GM18858 (cell line): ENCODE measurements around the gene ABCB9.

Experiments used
- ATAC-seq: cut with Tn5 transposase; IDR thresholded peaks from one replicate; pipeline ENCODE4 v1.9.1; 2021; ENCODE audit not compliant: unreplicated experiment

The ABCB9 gene

DNA sequence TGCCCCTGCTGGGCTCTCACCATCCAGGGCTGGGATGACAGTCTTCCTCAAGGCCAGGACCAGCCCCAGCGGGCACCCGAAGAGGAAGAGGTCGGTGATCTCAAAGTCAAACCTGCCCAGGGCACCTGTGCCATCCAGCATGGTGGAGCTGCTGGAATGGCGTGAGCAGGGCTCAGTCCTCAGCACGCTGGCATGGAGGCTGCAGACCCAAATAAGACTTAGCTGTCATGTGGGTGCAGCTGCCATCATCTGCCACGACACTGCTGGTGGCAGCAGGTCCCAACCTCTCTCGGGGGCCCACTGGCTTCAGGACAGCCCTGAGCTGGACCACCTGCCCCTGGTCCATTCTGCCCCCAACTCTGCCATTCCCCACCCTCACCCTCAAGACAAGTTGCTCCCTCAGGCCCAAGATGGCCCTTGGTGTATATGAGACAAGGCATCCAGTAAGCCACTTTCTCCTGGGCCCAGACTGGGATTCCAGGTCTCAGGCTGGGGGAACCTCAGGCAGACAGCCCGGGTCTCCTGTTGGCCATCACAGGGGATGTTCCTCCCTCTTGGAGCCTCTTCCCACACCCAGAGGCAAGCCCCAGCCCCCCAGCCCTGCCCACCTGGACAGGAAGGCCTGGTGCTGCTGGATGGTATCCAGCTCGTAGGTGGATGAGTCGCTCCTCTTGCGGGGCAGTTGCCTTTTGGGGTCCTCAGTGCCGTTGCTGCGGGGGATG is 28.7 kb upstream of the ABCB9 start:
- ATAC-seq, result no peak

GRCh38 chr12:122994140-122994675 is 27.9 kb upstream of the ABCB9 start:
- ATAC-seq, result no peak

DNA sequence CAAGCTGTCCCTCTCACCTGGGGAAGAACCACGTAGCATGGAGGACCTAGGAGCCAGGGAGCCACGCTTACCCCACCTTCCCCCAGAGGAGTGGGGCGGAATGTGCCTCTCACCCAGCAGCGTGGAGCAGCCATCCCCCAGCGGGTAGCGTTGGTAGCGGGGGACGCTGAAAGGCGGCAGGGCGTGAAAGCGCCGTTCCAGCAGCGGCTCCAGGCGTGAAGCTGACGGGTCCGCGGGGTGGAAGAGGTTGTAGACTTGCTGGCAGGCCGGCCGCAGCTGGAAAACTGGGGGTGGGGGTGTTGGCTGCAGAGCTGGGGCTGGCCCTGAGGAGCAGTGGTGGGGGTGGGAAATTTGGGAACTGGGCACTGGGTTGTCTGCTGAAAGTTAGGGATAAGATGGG is 26.1 kb upstream of the ABCB9 start:
- no peak for ATAC-seq

DNA sequence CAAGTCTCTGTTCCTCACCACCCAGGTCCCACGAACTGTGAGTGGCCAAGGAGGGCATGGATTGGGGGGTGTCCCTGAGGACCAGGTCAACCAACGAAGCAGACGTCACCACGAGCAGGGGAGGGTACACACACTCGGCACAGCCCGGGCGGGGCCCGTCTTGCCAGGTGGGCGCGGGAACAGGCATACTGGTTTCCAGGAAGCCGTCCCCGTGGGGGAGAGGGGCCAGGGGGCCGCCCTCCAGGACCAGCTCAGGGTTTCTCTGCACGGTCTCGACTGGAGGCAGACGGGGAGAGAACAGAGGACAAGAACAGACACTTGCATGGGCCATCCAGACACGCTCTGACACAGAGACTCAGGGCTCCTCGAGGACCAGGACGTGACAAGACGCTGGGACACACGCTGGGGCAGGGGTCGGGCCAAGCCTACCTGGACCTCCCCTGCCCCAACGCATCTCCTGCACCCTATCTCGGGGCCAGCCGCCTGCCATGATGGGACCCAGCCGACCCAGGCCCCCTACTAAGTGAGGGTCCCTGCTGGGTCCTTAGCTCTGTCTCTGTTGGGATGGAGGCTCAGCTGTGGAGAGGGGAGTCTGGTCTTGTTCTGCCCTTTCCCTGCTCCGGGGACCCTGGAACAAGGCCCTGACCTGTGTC is 25.5 kb upstream of the ABCB9 start:
- ATAC-seq, result no peak

DNA sequence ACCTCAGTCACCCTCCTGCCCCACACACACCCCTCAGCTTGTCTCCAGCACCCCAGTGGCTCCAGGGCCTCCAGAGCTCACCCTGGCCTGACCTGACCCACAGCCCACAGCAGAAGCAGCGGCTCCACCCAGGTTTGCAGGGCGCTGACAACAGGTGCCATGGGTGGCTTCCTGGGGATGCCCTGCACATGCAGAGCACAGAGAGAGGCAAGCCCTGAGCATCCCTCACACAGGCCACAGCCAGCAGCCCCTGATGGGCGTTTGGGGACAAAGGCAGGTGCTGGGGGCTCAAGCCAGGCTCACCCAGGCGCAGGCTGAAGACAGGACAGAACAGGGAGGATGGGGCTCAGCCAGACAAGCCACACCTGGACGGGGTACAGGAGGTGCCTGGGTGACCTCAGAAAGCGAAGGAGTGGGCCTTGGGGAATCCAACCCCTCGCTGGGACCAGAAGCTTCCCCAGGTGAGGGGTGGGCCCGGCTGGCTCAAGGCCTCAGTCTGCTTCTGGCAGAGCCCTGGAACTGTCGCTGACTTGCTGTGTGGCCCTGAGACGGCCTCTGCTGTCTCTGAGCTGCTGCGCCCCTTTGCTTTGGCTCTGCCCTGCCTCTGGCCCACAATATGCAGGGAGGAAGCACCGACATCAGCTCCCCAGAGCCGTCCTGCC is 24.8 kb upstream of the ABCB9 start:
- ATAC-seq, result no peak

- ATAC-seq, result no peak
Observed at GRCh38 chr12:122990561-122990960, 24.3 kb upstream of the ABCB9 start.

- no peak for ATAC-seq
Observed at GRCh38 chr12:122989874-122990419, 23.7 kb upstream of the ABCB9 start.

GRCh38 chr12:122989225-122989839 is 23.1 kb upstream of the ABCB9 start:
- ATAC-seq, result no peak

DNA sequence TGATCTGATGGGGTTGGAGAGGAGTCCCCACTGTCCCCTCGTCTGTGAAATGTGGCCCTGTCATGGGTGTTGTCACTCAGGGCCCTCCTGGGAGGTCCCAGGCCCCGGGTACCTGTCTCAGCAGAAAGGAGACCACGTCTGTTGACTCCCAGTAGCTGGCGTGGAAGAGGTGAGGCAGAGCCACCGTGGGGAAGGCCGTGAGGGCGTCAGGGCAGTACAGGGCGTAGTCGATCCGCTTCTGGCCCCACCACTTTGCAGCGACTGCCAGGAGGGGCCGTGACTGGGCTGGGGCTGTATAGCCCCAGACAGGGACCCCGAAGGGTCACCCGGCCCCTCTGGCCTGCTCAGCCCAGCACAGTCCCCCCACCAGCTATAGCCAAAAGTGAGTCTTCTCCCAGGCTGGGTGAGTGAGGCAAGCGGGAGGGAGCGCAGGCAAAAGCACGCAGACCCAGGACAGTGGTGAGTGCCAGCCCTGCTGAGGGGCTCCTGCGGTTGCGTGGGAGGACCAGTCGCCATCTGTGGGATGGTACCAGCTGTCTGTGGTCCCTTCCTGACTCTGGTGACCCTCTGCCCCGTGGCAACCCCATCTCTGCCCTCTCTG is 22.4 kb upstream of the ABCB9 start:
- no peak for ATAC-seq

DNA sequence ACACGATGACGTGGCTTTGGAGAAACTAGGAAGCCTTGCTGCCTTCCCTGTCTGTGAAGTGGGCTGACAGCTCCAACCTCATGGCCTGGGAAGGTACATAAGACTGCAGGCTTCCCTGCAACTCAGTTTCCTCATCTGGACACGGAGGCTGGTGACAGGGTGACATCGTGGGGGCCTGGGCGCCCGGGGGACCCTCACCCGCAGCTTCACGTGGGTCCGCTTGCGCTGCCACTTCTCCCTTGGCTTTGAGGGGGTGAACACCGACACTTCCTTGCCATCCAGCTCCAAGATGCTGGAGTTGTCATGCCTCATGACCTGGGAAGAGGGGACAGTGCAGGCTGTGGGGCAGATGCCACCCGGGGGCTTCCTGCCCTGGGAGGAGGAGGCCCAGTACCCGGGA is 21.8 kb upstream of the ABCB9 start:
- no peak for ATAC-seq

DNA sequence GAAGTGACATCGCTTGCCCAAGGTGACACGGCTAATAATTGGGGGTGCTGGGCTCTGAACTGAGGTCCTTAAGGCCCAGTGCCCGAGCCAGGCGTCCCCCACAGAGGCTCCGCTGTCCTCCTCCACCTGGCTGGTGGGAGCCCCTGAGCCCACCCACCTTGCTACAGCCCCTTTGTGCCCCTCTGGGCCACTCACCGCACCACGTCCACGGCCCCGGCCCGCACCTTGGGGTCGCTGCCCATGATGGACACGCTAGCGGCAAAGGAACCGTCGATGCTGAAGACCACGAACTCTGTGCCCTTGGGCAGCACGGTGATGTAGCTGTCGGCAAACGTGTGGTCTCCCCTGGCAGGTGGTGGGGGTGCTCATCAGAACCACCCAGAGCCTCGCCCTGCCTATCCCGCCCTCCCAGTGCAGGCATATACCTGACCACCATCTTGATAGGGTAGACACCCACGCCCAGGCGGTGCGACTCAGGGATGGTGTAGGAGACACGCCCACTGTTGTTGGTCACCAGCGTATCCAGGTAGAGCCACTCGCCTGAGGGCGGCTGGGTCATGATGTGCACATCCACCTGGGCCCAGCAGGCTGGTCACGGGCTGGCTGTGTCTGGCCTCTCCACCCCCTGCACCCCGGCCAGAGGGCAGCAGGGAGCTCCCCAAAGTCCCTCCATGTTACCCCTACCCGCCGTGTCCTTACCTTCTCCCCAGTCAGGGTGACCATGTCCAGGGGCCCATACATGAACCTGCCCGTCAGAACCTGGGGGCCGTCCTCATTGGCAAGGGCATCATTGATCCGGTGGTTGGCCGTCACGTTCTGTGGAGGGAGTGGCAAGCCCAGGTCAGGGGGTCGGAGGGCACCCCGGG is 21.1 kb upstream of the ABCB9 start:
- no peak for ATAC-seq

- ATAC-seq, result no peak
Observed at GRCh38 chr12:122986258-122986871, 20.1 kb upstream of the ABCB9 start.

DNA sequence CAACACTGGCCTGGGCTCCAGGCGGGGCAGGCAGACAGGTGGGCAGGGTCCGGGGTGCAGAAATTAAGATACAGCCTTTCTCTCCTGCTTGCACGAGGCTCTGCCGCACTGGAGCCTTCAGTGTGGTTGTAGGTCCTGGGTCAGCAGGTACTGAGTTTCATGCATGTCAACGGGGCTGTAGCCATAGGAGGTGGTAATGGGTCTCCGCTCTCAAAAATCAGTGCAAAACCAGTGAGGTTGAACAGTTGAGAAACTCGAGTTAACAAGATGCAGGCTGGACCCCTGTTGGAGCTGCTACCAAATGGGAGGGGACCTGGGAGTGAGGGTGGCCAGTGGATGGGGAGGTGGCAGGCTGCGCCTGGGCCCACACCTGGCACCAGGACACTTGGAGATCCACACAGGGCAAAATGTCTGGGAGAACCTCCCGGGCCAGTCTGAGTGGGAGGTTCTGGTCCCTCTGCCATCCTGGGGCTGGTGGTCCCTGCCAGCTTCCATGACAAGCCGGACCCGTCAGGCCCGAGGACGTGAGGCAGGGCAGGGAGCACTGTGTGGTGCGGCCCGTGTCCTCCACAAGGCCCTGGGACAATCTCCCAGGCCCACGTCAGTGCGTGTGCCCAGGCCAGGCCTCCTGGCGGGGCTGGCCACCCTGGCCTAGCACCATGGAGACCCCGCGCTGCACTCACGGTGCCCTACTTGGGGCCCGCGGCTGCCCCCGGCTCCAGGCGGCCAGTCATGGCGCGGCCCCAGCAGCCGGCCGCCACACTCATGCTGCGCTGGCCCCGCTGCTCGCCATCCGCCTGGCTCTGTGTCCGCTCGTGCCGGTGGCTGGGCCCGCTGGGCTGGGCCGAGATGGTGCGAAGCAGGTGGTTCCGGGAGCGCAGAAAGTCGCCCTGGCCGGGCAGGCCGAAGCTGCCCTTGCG is 19.3 kb upstream of the ABCB9 start:
- no peak for ATAC-seq

DNA sequence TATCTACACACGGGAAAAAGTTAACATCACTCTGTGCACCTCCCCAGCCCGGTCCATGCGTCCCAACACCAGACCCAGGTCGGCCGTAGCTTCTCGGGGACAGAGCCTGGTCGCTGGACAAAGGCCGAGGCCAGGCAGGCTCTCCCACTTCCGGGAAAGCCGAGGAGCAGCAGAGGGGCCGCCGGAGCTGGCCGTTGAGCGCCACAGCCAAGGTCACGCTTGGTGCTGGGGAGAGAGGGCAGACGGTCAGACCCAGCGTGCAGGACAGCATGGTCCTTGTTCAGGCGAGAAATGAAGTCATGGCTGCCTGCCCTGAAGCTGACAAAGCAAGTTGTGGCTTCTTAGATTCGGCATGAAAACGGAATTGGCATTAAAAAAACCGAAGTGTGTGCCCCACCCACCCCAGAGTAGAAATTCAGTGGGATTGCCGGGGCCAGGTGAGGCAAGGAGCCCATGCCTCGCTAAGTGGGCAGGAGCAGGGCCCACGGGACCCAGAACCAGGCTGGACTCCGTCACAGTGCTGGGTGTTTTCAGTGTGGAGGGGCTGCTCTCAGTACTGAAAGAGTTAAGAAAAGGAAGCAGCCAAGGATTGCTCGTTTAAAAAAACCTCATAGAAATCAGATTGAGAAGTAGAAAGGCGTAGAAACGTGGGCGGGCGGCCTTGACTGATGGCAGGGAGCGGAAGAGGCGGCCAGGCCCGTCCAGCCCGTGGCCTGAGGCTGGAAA is 18.5 kb upstream of the ABCB9 start:
- no peak for ATAC-seq

GRCh38 chr12:122983789-122984515 is 17.7 kb upstream of the ABCB9 start:
- no peak for ATAC-seq

GRCh38 chr12:122982963-122983788 is 16.9 kb upstream of the ABCB9 start:
- no peak for ATAC-seq
